HK-2 (cell line): ENCODE measurements around the gene CCL8.
A peak's percentile ranks its signal among the peaks of the same experiment; 100 is the strongest.
"Not testable (repeated sequence)": the region's sequence is repeated elsewhere in the genome, so short reads cannot be mapped to it uniquely, and the experiment has no call there.

Experiments used
- DNase-seq: peaks from one replicate; pipeline ENCODE4 v3.0.0-alpha.2; 2018; ENCODE audit not compliant: unreplicated experiment

CCL8 gene

DNA sequence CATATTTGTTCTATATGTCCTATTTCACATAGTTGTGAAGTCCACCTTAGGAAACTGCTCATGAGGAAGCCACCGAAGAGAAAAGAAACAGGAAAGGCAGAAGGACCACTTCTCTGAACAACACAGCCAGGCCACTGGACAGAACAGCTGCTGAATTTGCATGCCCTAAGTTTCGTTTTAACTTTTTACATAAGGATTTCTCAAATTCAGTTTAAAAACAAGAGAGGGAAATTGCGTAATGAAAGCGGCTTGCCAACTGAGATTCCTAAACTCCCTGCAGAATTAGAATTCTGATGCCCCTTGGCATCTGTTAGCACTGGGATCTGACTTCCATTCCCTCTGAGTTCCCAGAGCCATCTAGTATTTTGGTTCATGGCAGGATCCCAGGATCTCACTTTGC is 5.0 kb upstream of the CCL8 start:
- no peak for DNase-seq

DNA sequence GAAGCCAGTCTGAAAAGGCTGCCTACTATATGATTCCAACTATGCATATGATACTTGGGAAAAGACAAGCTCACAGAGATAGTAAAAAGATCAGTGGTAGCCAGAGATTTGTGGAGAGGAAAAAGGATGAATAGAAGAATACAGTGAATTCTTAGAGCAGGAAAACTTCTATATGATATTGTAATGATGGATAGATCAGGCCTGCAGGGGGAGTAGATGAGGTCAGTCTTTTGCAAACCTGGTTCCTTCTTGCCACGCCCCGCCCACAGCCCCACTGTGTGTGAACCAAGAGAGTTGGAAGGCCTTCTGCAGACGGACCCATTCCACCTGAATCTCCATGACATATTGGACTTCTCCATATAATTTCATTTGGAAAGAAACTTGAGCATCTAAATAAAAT is 761 bp upstream of the CCL8 start:
- no peak for DNase-seq

DNA sequence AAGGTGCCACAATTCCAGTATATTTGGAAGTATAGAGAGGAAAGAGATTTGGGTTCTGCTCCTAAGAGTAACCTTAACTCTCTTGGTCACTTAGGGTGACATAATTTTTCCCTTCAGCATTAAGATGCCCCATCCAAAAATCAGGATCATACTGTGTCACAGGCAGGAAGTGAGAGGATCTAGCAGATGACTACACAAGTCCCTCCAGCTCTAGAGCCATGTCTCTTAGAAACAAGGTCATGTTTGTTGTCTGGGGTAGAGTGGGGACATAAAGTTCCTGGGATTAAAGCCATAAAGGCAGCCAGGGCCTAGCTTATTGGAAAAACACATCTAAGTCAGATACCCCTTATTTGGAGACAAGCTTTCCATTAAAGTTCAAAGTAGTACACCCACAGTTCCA is 2.7 kb downstream of the CCL8 start:
- DNase-seq = no peak

DNA sequence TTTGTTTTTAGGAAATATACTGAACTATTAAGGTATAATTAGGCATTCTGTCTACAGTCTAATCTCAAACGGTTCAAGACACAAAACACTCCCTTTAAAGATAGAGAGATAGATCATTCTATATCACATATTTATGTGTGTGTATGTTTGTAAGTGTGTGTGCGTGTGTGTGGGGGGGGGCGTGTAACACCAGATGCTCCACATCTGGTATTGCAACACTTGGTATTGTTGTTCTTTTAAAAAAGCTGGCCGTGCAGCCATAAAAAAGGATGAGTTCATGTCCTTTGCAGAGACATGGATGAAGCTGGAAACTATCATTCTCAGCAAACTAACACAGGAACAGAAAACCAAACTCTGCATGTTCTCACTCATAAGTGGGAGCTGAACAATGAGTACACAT is 8.3 kb downstream of the CCL8 start:
- DNase-seq = not testable (repeated sequence)

DNA sequence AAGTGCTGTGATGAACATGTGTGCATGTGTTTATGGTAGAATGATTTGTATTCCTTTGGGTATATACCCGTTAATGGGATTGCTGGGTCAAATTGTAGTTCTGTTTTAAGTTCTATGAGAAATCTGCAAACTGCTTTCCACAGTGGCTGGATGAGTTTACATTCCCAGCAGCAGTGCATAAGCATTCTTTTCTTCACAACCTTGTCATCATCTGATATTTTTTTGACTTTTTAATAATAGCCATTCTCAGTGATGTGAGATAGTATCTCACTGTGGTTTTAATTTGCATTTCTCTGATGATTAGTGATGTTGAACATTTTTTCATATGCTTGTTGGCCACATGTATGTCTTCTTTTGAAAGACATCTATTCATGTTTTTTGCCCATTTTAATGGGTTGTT is 18.5 kb downstream of the CCL8 start:
- no peak for DNase-seq

DNA sequence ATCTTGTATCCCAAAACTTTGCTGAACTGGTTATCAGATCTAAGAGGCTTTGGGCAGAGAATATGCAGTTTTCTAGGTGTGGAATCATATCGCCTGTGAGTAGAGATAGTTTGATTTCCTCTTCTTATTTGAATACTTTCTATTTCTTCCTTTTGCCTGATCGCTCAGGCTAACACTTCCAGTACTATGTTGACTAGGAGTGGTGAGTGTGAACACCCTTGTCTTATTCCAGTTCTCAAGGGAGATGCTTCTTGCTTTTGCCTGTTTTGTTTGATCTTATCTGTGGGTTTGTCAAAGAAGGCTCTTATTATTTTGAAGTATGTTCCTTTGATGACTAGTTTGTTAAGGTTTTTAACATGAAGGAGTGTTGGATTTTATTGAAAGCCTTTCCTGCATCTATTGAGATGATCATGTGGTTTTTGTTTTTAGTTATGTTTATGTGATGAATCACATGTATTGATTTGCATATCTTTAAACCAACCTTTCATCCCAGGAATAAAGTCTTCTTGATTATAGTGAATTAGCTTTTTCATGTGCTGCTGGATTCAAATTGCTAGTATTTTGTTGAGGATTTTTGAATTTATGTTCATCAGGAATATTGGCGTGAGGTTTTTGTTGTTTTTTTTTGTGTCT is 20.0 kb downstream of the CCL8 start:
- DNase-seq = no peak

DNA sequence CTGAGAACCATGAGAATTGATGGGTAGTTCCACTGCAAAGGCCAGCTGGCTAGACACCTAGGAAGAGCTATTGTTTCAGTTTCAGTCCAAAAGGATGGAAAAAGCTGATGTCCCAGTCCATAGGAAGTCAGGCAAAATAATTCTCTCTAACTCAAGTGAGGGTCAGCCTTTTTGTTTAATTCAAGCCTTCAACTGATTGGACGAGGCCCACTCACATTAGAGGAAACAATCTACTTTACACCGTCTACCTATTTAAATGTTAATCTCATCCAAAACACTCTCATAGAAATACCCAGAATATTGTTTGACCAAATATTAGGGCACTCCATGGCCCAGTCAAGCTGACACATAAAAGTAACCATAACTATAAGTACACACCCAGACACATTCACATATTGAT is 22.7 kb downstream of the CCL8 start:
- no peak for DNase-seq

DNA sequence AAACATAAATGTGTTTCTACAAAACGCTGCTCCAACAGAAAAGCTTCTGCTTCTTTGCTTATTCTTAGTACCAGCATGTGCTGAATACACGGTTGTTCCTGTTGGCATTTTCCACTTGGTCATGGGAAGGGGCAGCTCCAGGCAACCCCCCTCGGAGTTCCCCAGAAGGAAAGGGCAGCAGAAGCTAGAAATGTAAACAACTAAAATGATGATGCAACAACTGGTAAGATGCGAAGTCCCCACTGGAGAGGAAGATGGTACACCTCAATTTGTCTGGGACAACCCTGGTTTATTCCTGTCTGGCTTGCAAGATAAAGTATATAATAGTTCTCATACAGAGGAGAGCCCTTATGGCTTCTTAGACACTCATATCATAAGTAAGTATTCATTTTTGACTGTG is 27.8 kb downstream of the CCL8 start:
- no peak for DNase-seq

DNA sequence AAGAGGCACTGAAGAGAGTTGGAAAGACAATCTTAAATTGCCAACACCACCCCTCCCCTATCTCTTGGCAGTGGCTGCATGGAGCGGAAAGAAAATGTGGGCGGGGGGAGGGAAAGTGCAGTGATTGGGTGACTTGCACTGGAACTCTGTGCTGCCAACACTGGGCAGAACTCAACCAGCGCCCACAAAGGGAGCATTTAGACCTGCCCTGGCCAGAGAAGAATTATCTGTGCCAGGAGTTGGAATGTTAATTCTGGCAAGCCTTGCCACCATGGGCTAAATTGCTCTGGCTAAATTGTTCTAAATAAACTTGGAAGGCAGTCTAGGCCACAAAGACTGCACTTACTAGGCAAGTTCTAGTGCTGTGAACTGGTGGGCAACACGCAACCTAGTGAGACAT is 30.5 kb downstream of the CCL8 start:
- no peak for DNase-seq

DNA sequence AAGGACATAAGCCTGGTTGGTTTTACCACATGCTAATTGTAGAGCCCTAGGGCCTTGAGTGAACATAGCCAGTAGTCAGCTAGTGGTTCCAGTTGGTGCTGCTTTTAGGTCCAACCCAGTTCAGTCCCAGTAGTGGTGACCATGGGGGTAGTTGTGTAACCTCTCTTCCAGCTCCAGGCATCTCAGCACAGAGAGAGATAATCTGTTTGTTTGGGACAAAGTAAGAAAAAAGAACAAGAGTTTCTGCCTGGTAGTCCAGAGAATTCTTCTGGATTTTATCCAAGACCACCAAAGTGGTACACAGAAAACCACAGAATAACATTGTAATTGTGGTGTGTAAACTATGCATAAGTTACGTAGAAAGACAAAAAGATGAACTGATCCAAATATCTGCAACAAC is 31.9 kb downstream of the CCL8 start:
- DNase-seq = no peak

DNA sequence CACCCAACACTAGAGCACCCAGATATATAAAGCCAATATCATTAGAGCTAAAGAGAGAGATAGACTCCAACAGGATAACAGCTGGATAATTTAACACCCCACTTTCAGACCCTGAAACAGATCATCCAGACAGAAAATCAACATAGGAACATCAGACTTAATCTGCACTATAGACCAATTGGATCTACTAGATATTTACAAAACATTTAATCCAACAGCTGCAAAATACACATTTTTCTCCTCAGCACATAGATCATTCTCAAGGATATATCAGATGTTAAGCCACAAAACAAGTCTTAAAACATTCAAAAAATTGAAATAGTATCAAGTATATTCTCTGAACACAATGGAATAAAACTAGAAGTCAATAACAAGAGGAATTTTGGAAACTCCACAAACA is 33.0 kb downstream of the CCL8 start:
- no peak for DNase-seq

DNA sequence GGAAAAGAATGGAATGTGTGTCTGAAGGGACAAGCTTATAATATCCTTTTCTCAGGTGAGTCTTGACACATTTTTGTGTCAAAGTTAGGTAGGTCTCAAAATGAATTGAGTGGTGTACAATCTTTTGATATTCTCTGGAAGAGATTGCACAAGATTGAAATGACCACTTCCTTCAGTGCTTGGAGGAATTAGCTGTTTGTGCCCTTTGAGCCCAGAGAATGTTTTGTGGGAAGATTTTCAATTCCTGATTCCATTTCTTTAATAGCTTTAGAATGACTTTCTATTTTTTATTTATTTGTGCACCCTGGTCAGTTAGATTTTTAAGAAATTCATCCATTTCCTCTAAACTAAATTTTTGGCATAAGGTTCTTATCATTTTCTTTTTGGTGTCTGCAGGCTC is 35.4 kb downstream of the CCL8 start:
- no peak for DNase-seq

DNA sequence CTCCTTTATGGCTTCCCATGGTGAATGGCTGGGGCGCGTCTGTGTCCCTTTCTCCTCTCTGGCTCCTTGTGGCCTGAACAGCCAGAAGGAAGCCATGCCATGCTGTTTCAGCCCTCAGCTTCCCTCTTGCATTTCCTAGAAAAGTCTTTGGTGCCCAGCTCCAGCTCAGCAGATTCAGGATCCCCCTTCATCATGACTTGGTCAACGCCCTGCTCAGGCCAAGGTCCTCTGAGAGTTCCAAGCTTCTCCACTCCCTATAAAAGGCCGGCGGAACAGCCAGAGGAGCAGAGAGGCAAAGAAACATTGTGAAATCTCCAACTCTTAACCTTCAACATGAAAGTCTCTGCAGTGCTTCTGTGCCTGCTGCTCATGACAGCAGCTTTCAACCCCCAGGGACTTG is 37.0 kb downstream of the CCL8 start, which contains the start of gene CCL13:
CCL13 (plus strand) TSS at position 287 of the 400 bp plus-strand sequence; CDS start at position 334, 47 bp downstream.
- no peak for DNase-seq

DNA sequence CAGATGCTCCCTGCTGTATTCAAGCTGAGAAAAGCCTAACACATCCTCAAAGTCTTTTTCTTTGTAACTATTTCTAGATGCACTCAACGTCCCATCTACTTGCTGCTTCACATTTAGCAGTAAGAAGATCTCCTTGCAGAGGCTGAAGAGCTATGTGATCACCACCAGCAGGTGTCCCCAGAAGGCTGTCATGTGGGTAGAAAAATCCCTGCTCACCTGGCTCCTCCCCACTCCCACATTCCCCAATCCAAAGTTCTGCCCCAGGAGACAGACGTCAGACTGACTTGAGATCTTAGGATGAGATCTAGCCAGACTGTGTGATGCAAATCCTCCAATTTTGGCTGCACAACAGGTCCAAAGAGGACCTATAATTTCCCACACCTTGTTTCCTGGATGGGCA is 38.2 kb downstream of the CCL8 start:
- no peak for DNase-seq

DNA sequence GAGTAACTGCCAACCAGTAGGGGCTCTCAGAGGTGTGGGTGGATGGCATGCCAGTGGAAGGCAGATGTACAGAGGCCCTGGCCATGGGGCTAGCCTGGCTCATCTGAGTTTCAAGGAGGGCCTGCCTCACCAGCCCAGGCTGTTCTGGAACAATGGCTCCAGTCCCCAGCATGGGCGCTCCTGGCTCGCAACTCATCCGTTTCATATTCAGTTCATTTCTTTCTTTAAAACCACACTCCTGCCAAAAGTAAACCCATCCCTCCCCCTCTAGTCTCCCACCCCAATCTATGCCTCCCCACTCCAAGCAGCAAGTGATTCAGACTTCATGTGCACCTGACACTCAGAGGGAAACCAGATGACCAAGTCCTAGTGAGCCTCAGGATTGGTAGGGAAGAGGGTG is 39.4 kb downstream of the CCL8 start:
- no peak for DNase-seq

DNA sequence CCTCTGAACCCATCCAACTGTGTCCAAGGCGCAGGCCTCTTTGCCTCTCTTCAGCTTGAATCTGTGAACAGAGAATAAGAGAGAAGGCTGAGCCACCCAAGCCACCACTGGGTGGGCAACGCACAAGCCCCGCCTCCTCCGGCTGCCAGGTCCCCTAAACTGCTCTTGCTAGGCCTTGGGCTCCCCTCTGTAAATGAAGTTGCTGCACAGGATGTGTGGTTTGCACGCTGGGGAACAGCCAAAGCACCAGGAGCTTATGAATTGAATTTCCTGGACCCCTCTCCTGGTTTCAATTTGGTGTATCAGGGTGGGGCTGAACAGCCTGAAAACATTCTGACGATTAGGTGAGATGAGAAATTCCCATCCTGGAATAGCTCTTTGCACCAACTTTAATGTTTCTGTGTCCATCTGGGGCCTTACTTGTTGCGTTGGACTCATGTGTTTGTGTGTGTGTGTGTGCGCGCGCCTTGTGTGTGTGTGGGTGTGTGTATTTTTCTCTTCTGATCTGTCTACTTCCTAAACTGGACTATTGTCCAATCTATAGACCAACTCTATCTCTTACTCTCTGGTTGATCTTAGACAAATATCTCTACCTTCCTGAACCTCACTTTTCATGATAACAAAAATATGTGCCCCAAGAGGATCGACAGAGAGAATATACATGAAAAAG is 41.5 kb downstream of the CCL8 start:
- no peak for DNase-seq

DNA sequence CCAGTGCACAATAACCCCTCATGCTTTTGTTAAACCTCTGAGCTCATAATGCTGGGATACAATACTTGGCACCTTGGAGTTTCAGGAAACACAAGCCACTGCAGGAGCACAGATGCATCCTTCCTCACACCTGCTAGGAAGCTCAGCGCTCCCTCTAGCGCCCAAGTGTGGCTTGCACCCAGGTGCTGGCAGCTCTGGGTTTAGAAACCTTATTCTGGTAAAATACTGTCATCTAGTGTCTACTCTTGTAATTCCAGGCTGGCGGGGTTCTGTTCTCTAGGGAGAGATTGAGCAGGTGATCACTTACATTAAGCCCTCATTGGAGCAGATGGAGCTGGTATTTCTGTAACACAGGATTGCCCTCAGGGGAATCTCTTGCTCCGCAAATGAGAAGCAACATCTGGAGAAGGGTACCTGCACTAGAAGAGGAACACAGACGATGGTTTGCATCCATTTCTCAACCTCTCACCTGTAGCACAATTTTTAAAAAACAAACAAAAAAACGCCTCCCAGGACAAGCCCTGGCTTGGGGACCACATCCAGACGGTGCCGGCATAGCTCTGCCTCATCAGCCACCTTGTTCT is 42.3 kb downstream of the CCL8 start:
- DNase-seq = peak; percentile 76

DNA sequence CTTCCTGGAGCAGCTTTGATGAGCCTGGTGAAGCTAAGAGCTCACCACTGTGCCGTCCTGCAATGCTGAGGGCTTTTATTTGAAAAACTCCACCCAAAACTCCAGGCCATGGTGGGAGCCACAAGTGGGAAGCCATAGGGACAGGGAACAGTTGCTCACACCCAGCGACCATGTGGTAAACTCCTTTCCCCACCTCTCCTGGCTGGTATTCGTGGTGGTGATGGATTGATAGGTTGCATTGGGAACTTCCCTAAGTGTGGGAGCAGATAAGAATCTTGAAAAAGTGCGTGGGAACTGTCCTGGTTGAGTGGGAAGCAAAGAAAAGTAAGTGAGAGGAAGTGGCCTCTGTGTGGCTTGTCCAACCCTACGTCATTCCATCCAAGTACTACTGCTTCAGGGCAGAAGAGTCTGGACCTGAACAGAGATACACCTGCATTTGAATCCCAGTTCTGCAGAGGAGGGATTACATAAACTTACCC is 44.0 kb downstream of the CCL8 start, which contains the start of gene CCL1:
CCL1 (minus strand) TSS at position 51 of the 479 bp plus-strand sequence. CDS start 72 bp downstream, outside the sequence.
- DNase-seq = no peak

DNA sequence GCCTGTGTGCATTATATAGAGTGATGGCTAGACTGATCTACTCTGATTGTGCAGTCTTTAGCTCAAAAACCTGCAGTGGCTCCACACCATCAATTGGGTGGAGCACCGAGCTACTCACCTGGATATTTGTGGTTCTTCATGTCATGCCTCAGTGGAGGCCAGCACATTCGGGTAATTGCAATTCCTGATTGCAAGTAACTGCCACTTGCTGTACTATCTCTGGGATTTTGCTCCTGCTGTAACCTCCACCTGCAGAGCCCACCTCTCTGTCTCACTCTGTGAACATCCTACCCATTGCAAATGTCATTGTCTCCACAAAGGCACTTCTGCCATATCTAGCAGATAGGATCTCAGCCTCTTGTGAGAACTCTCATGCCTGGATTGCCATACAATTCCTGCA is 45.5 kb downstream of the CCL8 start:
- no peak for DNase-seq

DNA sequence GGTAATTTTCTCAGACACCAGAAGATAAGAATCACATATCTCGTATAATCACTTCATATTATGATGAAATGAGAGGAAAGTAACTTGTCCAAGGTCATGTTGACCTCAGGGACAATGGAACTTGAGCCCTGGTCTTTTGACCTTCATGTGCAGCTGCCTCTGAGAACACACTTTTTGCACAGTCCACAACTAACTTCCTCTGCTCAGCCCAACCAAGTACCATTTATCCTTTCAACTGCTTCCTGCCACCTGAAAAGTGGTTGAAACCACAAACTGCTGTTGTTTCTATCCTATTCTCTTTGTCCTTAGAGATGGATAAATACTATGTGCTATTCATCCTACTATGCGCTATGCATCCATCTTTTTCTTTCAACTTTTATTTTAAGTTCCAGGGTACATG is 46.1 kb downstream of the CCL8 start:
- DNase-seq = no peak

DNA sequence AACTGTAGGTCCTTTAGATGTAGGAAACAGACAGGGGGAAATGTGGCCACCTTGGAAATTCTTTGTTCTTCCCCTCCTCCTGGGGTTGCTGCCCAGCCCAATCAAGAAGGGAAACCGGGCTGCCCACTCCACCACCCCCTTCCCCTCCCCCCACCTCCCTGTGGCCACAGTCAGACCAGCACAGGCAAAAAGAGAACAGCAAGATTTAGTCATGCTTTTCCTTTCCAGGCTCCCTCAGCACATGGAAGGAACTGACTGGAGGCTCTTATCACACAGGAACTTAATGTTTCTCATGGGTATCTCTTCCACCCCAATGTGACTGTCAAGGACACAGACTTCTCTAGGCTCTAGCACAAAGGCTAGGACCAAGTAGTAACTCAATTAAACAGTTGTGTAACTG is 46.8 kb downstream of the CCL8 start:
- DNase-seq = no peak

DNA sequence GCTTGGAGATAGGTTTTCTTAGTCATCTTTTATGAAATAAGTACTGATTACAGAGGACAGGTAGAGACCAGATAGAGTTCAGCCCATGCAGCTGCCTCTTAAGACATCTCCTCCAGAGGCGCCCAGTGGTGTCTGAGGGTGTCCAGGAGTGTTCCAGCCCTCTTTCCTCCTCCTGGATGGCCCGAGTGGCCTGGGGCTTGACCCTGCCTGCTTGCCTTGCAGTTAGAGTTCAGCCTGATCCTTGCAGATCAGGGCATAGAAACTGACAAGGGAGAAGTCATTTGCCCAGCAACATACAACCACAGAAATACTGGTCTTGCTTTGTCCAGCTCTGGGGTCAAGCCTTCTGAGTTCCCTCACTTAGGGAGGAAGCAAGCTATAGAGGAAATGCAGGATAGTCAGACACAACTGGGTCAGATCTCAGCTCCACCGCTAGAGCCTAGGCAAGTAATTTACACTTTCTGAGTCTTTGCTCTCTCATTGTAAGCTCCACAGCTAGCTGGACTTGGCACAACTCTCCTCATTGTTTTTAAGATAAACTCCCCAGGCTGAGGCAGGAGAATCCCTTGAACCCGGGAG is 47.4 kb downstream of the CCL8 start:
- DNase-seq = no peak
